HG03432 (cell line): ENCODE measurements around the gene DNAJB6.

ENCODE experiments used
- ATAC-seq: cut with Tn5 transposase; IDR thresholded peaks from one replicate; pipeline ENCODE4 v1.9.1; 2021; ENCODE audit warnings: mild to moderate bottlenecking, moderate library complexity; ENCODE audit not compliant: unreplicated experiment

Gene DNAJB6

GRCh38 chr7:157425137-157425731 lies 88.4 kb downstream of the DNAJB6 start:
- no peak for ATAC-seq

- ATAC-seq = no peak
These were observed 89.0 kb downstream of the DNAJB6 start for GRCh38 chr7:157425761-157426160.

- no peak for ATAC-seq
These were observed 89.9 kb downstream of the DNAJB6 start for GRCh38 chr7:157426463-157427301.

- no peak for ATAC-seq
These were observed 91.2 kb downstream of the DNAJB6 start for GRCh38 chr7:157427811-157428553.

GRCh38 chr7:157428554-157428945 lies 91.7 kb downstream of the DNAJB6 start:
- ATAC-seq = no peak

- no peak for ATAC-seq
These were observed 92.3 kb downstream of the DNAJB6 start for GRCh38 chr7:157429001-157429679.

- no peak for ATAC-seq
These were observed 92.9 kb downstream of the DNAJB6 start for GRCh38 chr7:157429680-157430224.

GRCh38 chr7:157430721-157431120 lies 93.9 kb downstream of the DNAJB6 start:
- ATAC-seq = no peak

GRCh38 chr7:157431173-157431950 lies 94.6 kb downstream of the DNAJB6 start:
- ATAC-seq = no peak

GRCh38 chr7:157431951-157432540 lies 95.2 kb downstream of the DNAJB6 start:
- ATAC-seq = no peak

GRCh38 chr7:157432541-157432956 lies 95.7 kb downstream of the DNAJB6 start:
- ATAC-seq = no peak

GRCh38 chr7:157432957-157433576 lies 96.3 kb downstream of the DNAJB6 start:
- ATAC-seq = peak; percentile 63

GRCh38 chr7:157433628-157434027 lies 96.8 kb downstream of the DNAJB6 start:
- no peak for ATAC-seq

GRCh38 chr7:157434231-157434630 lies 97.4 kb downstream of the DNAJB6 start:
- no peak for ATAC-seq

- ATAC-seq = no peak
These were observed 97.9 kb downstream of the DNAJB6 start for GRCh38 chr7:157434701-157435100.

- ATAC-seq = no peak
These were observed 99.3 kb downstream of the DNAJB6 start for GRCh38 chr7:157436076-157436475.

GRCh38 chr7:157436763-157437480 lies 100.1 kb downstream of the DNAJB6 start:
- ATAC-seq = no peak

- ATAC-seq = no peak
These were observed 100.8 kb downstream of the DNAJB6 start for GRCh38 chr7:157437519-157438061.
